Measurements from ENCODE around the gene FPGS. TPM values are rescaled to one million over a fixed set of nuclear protein-coding genes. Genes with fewer than 3 reads are reported as not detected.

FPGS gene
- total RNA-seq, 1 donor from 2014 or later, result 51.3 TPM

DNA sequence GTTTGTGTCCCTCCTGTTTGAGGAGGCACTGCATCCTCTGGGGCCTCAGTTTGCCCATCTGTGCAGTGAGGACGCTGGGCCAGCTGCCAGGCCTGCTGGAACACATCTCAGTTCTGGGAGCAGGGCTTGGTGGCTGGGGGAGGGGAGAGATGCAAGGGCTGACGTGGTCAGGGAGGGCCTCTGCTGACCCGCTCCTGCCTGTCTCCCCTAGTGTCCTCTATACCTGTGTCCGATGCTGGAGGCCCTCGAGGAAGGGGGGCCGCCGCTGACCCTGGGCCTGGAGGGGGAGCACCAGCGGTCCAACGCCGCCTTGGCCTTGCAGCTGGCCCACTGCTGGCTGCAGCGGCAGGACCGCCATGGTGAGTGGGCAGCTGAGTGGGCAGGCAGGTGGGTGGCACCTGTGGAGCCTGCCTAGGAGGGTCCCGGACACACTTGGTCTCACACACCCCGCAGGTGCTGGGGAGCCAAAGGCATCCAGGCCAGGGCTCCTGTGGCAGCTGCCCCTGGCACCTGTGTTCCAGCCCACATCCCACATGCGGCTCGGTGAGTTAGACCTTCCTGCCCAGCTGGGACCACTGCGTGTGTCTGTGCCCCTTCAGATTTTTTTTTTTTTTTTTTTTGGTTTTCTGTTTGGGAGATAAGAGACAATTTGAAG is 5.8 kb downstream of the FPGS start:
- Mint-ChIP-seq H3K27me3 (ENCODE audit: unreplicated experiment) (peaks cover 15% of the 10 kb centered on the region), H3K4me3 (ENCODE audit: unreplicated experiment) (no peak overlapping the region), H3K4me1 (ENCODE audit: unreplicated experiment) (peaks cover 5% of the 10 kb centered on the region), H3K9me3 (ENCODE audit: unreplicated experiment) (no peaks in the 10 kb centered on the region), H3K27ac (ENCODE audit: unreplicated experiment) (no peak overlapping the region), H3K36me3 (ENCODE audit: low read depth, unreplicated experiment) (peaks cover 10% of the 10 kb centered on the region)
- no peak for DNase-seq (ENCODE audit: low spot score)
- TF ChIP-seq, protein P1, sequence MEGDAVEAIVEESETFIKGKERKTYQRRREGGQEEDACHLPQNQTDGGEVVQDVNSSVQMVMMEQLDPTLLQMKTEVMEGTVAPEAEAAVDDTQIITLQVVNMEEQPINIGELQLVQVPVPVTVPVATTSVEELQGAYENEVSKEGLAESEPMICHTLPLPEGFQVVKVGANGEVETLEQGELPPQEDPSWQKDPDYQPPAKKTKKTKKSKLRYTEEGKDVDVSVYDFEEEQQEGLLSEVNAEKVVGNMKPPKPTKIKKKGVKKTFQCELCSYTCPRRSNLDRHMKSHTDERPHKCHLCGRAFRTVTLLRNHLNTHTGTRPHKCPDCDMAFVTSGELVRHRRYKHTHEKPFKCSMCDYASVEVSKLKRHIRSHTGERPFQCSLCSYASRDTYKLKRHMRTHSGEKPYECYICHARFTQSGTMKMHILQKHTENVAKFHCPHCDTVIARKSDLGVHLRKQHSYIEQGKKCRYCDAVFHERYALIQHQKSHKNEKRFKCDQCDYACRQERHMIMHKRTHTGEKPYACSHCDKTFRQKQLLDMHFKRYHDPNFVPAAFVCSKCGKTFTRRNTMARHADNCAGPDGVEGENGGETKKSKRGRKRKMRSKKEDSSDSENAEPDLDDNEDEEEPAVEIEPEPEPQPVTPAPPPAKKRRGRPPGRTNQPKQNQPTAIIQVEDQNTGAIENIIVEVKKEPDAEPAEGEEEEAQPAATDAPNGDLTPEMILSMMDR (IDR thresholded peaks at IDR 0.05; ENCODE audit: unreplicated experiment), result no peak

DNA sequence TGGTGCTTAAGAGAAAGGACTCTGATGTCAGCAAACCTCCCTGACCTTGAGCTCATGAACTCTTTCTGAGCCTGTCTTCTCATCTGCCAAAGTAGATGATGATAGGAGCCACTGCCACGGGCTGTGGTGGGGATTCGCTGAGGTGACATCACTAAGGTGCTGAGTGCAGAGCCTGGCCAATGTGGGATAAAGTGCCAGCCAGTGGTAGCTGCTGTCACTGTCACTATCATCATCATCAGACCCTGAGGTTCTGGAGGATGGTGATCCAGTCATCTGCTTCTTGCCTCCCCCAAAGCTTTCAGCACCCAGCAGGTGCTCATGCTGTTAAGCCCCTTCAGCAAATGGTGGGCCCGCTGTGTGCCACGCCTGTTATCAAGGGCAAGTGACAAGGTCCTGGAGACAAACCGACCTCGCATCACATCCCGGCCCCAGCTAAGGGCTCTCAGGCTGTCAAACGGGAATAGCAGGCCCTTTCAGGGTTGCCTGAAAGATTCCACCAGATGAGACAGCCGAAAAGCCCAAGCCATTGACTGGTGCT is 6.4 kb downstream of the FPGS start:
- H3K27me3 Mint-ChIP-seq (ENCODE audit: unreplicated experiment), result peaks cover 20% of the 10 kb centered on the region
- no peak overlapping the region for H3K4me3 Mint-ChIP-seq (ENCODE audit: unreplicated experiment)
- no peak overlapping the region for H3K27ac Mint-ChIP-seq (ENCODE audit: unreplicated experiment)
- H3K9me3 Mint-ChIP-seq (ENCODE audit: unreplicated experiment), result no peaks in the 10 kb centered on the region
- no peak for DNase-seq (ENCODE audit: low spot score)
- peaks cover 5% of the 10 kb centered on the region for H3K4me1 Mint-ChIP-seq (ENCODE audit: unreplicated experiment)
- TF ChIP-seq, protein P1 (IDR thresholded peaks at IDR 0.05; ENCODE audit: unreplicated experiment), result no peak
- H3K36me3 Mint-ChIP-seq (ENCODE audit: low read depth, unreplicated experiment), result peaks cover 10% of the 10 kb centered on the region

DNA sequence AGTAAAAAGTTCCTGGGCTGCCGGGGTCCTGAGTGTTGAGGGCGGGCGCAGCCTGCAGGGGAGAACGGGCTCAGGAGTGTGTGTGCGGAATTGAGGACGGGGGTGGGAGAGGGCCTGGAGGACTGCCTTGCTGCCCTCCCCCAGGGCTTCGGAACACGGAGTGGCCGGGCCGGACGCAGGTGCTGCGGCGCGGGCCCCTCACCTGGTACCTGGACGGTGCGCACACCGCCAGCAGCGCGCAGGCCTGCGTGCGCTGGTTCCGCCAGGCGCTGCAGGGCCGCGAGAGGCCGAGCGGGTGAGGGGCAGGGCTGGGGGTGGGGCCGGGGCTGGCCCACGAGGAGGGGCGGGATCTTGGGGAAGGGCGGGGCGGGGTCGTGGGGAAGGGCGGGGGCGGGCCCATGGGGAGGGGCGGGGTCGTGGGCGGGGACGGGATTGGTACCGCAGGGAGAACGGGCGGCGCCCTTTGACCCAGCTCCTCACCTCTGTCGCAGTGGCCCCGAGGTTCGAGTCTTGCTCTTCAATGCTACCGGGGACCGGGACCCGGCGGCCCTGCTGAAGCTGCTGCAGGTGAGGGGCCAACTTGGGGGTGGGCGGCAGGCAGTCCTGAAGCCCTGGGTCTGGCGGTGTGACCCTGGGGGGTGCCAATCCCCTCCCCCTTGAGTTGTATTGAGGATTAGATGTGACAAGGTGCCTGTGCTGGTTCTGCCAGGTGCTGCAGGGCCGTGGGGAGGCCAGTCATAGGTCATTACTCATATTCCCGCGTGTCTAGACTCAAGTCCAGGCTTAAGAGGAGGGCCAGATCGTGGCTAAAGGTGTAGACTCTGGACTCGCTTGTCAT is 7.1 kb downstream of the FPGS start:
- Mint-ChIP-seq H3K4me1 (ENCODE audit: unreplicated experiment) (peaks cover 2% of the 10 kb centered on the region), H3K9me3 (ENCODE audit: unreplicated experiment) (no peaks in the 10 kb centered on the region), H3K27ac (ENCODE audit: unreplicated experiment) (no peak overlapping the region), H3K4me3 (ENCODE audit: unreplicated experiment) (no peak overlapping the region), H3K36me3 (ENCODE audit: low read depth, unreplicated experiment) (peaks cover 10% of the 10 kb centered on the region), H3K27me3 (ENCODE audit: unreplicated experiment) (peaks cover 21% of the 10 kb centered on the region)
- TF ChIP-seq, protein P1 (IDR thresholded peaks at IDR 0.05; ENCODE audit: unreplicated experiment), result no peak
- peak; percentile 66 for DNase-seq (ENCODE audit: low spot score)

DNA sequence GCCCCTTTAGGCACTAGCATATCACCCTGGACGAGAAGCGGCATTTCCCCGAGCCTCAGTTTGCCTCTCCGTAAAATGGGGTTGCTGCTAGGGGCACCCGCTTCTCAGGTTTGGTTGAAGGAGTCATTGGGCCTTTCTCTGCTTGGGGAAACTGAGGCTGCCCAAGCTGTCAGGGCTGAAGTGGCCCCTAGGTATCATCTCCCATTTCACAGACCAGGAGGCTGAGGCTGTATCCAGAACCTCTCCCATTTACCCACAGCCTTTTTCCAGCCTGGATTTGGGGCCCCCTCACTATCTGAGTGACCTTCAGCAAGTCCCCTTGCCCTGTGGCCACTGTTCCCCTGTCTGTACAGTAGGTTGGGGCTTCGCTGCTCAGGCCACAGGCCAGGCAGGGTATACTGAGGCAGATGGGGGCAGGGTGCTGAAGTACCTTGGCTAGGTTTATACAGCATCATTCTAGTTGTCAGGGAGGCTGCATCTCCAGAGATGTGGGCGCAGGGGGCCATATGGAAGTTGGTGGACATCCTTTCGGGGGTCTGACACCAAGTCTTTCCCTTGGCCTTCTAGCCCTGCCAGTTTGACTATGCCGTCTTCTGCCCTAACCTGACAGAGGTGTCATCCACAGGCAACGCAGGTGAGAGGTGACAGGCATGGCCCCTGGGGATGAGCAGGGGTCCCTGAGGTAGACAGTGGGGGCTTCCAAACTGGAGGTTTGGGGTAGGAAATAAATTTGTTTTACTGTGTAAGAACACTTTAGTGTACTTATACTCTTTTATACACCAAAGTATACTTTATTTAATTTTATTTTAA is 7.9 kb downstream of the FPGS start:
- TF ChIP-seq, protein P1 (IDR thresholded peaks at IDR 0.05; ENCODE audit: unreplicated experiment), result no peak
- H3K27ac Mint-ChIP-seq (ENCODE audit: unreplicated experiment), result no peak overlapping the region
- peaks cover 23% of the 10 kb centered on the region for H3K27me3 Mint-ChIP-seq (ENCODE audit: unreplicated experiment)
- H3K4me3 Mint-ChIP-seq (ENCODE audit: unreplicated experiment), result no peak overlapping the region
- peaks cover 10% of the 10 kb centered on the region for H3K36me3 Mint-ChIP-seq (ENCODE audit: low read depth, unreplicated experiment)
- DNase-seq (ENCODE audit: low spot score), result no peak
- H3K4me1 Mint-ChIP-seq (ENCODE audit: unreplicated experiment), result peaks cover 2% of the 10 kb centered on the region
- H3K9me3 Mint-ChIP-seq (ENCODE audit: unreplicated experiment), result no peaks in the 10 kb centered on the region
